Gastrocnemius medialis (tissue), 4 donors: ENCODE results near the gene ANXA3. TPM values are rescaled to one million over a fixed set of nuclear protein-coding genes. Genes with fewer than 3 reads are reported as not detected.
A peak's percentile ranks its signal among the peaks of the same experiment; 100 is the strongest.

Experiments used
- ATAC-seq, 2 donors: fragments of 150-250 bp; one replicate each; pipeline ENCODE4 v1.9.1; 2016
- DNase-seq, 2 donors: peaks; one replicate each; pipeline ENCODE4 v3.0.0-alpha.2; 2019
- H3K27ac ChIP-seq, 4 donors: fragments of 200-600 bp; sonication (generic); 1 replicate in 1 of 4; 2 replicates in 3 of 4; pipeline ENCODE4 v1.5.1; 2016 to 2018; ENCODE audit warnings: mild to moderate bottlenecking in 2 of 4, moderate library complexity in 1 of 4
- H3K27me3 ChIP-seq, 3 donors: fragments of 200-600 bp; sonication (generic) in 2 of 3; 1 replicate in 1 of 3; 2 replicates in 2 of 3; pipeline versions ENCODE4 v1.5.1 to v1.6.0; 2016 to 2019; ENCODE audit warnings: mild to moderate bottlenecking in 1 of 3, moderate library complexity in 1 of 3
- H3K36me3 ChIP-seq, 2 donors: fragments of 200-600 bp; sonication (generic) in 1 of 2; one replicate each; pipeline ENCODE4 v1.5.1; 2017 to 2018
- H3K4me1 ChIP-seq, 2 donors: fragments of 200-600 bp; sonication (generic) in 1 of 2; one replicate each; pipeline ENCODE4 v1.5.1; 2016 to 2017; ENCODE audit warnings: mild to moderate bottlenecking in 2 of 2
- H3K4me3 ChIP-seq, 4 donors: fragments of 200-600 bp; sonication (generic) in 3 of 4; 1 replicate in 1 of 4; 2 replicates in 3 of 4; pipeline ENCODE4 v1.5.1; 2016 to 2019; ENCODE audit warnings: mild to moderate bottlenecking in 2 of 4
- H3K9me3 ChIP-seq, 3 donors: fragments of 200-600 bp; sonication (generic) in 2 of 3; 1 replicate in 1 of 3; 2 replicates in 2 of 3; pipeline ENCODE4 v1.5.1; 2016 to 2019
- POLR2A ChIP-seq, 2 donors: fragments of 450-650 bp; IDR thresholded peaks; one replicate each; pipeline ENCODE4 v1.6.1; 2017; ENCODE audit warnings: antibody characterized with exemption in 2 of 2, mild to moderate bottlenecking in 2 of 2, moderate library complexity in 2 of 2
- in situ Hi-C, 4 donors: fragments of 200-750 bp; cut with MboI; loops; one replicate each; pipeline versions ENCODE4 v1.15.0 to v1.8.0; 2017; ENCODE audit warnings: low sequenced_read_pairs in 4 of 4
- intact Hi-C: fragments of 100-400 bp; cut with DNase I; formaldehyde crosslinking; loops from one replicate; pipeline ENCODE4 v1.15.1; 2023; ENCODE audit warnings: low total_unique reads
- total RNA-seq, 4 donors: library from RNA; depleted of rRNA; stranded (reverse); fragments of >200 nt; gene quantifications; one replicate each; pipeline versions ENCODE4 v1.1.0 to v1.2.3, GENCODE V29; 2016
- TF ChIP-seq, protein P1 (sequence below), 5 experiments: fragments of 450-650 bp in 3 of 5; fragments of 200-600 bp in 2 of 5; sonication (generic) in 2 of 5; IDR thresholded peaks in 4 of 5; conservative IDR thresholded peaks in 1 of 5; 1 replicate in 4 of 5; 2 replicates in 1 of 5; pipeline ENCODE4 v1.5.1; 2016 to 2019; ENCODE audit warnings: antibody characterized with exemption in 5 of 5, mild to moderate bottlenecking in 3 of 5, moderate library complexity in 3 of 5

Gene ANXA3
- total RNA-seq, 4 donors from 2014 or later, result 15.4 to 22.8 (median 17.7) TPM

DNA sequence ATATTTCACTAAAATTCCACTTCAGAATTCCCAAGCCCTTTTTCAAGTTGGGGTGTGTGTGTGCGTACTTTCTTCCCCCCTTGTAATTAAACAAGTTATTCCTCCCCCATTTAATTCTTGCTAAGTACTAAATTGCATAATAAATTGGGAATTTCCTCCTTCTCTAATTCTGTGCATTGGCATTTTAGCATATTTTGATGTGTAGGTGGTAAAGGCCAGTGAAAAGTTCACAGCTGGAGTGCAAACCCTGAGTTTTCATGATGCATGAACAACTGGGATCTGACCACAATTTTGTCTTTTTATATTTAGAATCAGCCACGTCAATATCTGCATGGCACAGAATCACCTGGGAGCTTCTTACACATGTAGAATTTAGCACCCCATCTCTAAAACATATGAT lies 18.5 kb downstream of the ANXA3 start:
- in situ Hi-C loops, result no loop called here
- H3K27me3 ChIP-seq, result no peaks in the 10 kb centered on the region
- intact Hi-C loops, result no loop called here
- H3K4me1 ChIP-seq, result no peaks in the 10 kb centered on the region
- DNase-seq, result no peak
- TF ChIP-seq, protein P1, sequence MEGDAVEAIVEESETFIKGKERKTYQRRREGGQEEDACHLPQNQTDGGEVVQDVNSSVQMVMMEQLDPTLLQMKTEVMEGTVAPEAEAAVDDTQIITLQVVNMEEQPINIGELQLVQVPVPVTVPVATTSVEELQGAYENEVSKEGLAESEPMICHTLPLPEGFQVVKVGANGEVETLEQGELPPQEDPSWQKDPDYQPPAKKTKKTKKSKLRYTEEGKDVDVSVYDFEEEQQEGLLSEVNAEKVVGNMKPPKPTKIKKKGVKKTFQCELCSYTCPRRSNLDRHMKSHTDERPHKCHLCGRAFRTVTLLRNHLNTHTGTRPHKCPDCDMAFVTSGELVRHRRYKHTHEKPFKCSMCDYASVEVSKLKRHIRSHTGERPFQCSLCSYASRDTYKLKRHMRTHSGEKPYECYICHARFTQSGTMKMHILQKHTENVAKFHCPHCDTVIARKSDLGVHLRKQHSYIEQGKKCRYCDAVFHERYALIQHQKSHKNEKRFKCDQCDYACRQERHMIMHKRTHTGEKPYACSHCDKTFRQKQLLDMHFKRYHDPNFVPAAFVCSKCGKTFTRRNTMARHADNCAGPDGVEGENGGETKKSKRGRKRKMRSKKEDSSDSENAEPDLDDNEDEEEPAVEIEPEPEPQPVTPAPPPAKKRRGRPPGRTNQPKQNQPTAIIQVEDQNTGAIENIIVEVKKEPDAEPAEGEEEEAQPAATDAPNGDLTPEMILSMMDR (IDR thresholded peaks at IDR 0.05 in 4 of 5, conservative IDR thresholded peaks at IDR 0.05 in 1 of 5), result no peak
- no peak for TF ChIP-seq POLR2A (IDR thresholded peaks at IDR 0.05)
- ATAC-seq, result no peak
- H3K9me3 ChIP-seq, result no peaks in the 10 kb centered on the region
- no peaks in the 10 kb centered on the region for H3K36me3 ChIP-seq
- H3K27ac ChIP-seq, result peak overlapping the region in 1 of 4 donors; percentile 30
- no peak overlapping the region for H3K4me3 ChIP-seq

- Histone ChIP-seq H3K4me3 (no peak overlapping the region), H3K9me3 (no peaks in the 10 kb centered on the region), H3K27me3 (no peaks in the 10 kb centered on the region), H3K36me3 (no peaks in the 10 kb centered on the region), H3K4me1 (no peaks in the 10 kb centered on the region), H3K27ac (no peak overlapping the region)
- TF ChIP-seq, protein P1 (IDR thresholded peaks at IDR 0.05 in 4 of 5, conservative IDR thresholded peaks at IDR 0.05 in 1 of 5), result no peak
- no peak for TF ChIP-seq POLR2A (IDR thresholded peaks at IDR 0.05)
- in situ Hi-C loops (no loop called here), intact Hi-C loops (no loop called here)
- ATAC-seq, result no peak
- DNase-seq, result no peak
These were observed 20.2 kb downstream of the ANXA3 start for GRCh38 chr4:78571804-78572203.

DNA sequence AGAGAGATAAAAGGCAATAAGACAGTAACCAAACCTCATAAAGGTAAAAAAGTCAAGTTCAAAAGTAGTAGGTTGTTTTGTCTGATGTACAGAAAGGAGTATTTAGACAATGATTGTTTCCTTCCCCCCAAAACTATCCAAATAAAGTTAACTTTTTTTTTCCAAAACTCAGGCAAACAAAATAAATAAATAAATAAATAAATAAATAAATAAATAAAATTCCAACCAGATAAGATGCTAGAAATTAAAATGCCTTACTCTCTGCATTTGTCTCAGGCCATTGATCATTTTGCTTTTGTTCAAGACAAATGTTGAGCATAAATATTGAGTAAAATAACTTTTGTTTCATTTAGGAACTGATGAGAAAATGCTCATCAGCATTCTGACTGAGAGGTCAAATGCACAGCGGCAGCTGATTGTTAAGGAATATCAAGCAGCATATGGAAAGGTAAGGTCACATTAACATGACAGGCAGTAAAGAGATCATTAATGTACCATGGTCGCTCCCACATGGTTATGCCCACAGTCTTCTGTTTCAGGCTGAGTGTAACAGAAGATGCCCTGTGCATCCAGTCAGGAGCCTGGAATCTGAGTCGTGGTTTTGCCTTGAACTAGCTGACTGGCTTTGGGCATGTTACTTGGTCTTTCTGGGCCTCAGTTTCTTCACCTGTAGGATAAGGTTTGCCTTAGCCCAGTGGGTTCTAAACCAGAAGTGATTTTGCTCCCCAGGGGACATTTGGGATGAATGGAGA lies 27.3 kb downstream of the ANXA3 start:
- H3K4me1 ChIP-seq, result no peaks in the 10 kb centered on the region
- in situ Hi-C loops (no loop called here), intact Hi-C loops (no loop called here)
- H3K27ac ChIP-seq, result no peak overlapping the region
- no peaks in the 10 kb centered on the region for H3K9me3 ChIP-seq
- peaks cover 0 to 6% of the 10 kb centered on the region in 2 donors for H3K36me3 ChIP-seq
- H3K27me3 ChIP-seq, result no peaks in the 10 kb centered on the region
- TF ChIP-seq POLR2A (IDR thresholded peaks at IDR 0.05), result no peak
- TF ChIP-seq, protein P1 (IDR thresholded peaks at IDR 0.05 in 4 of 5, conservative IDR thresholded peaks at IDR 0.05 in 1 of 5), result no peak
- DNase-seq, result no peak
- H3K4me3 ChIP-seq, result no peak overlapping the region
- no peak for ATAC-seq

- Histone ChIP-seq H3K4me1 (no peaks in the 10 kb centered on the region), H3K27ac (no peak overlapping the region), H3K27me3 (no peaks in the 10 kb centered on the region), H3K9me3 (no peaks in the 10 kb centered on the region), H3K36me3 (peaks cover 0 to 6% of the 10 kb centered on the region in 2 donors), H3K4me3 (no peak overlapping the region)
- in situ Hi-C loops, result no loop called here
- DNase-seq (peak; percentile 10 to 16), ATAC-seq (no peak)
- intact Hi-C loops, result no loop called here
- TF ChIP-seq POLR2A (IDR thresholded peaks at IDR 0.05), result no peak
- TF ChIP-seq, protein P1 (IDR thresholded peaks at IDR 0.05 in 4 of 5, conservative IDR thresholded peaks at IDR 0.05 in 1 of 5), result no peak
These were observed 30.0 kb downstream of the ANXA3 start for GRCh38 chr4:78581618-78582017.
